IPS-20b (cell line): Measurements from ENCODE around the gene SELENOS.
A peak's percentile ranks its signal among the peaks of the same experiment; 100 is the strongest.
"Not testable (repeated sequence)": the region's sequence is repeated elsewhere in the genome, so short reads cannot be mapped to it uniquely, and the experiment has no call there.

Experiments
- H3K27ac ChIP-seq: one replicate; pipeline ENCODE4 v1.5.1; 2013; ENCODE audit warnings: low read length
- H3K27me3 ChIP-seq: 2 replicates; pipeline ENCODE4 v1.6.1; 2013; ENCODE audit warnings: mild to moderate bottlenecking, low read length, inconsistent platforms; ENCODE audit not compliant: insufficient read depth
- H3K36me3 ChIP-seq: 2 replicates; pipeline ENCODE4 v1.6.1; 2013; ENCODE audit warnings: low read depth, mild to moderate bottlenecking, inconsistent platforms, low read length, moderate library complexity; ENCODE audit not compliant: insufficient read depth
- H3K4me1 ChIP-seq: 2 replicates; pipeline ENCODE4 v1.6.1; 2013; ENCODE audit warnings: mild to moderate bottlenecking, control low read depth, inconsistent platforms, low read length, moderate library complexity; ENCODE audit not compliant: insufficient read depth
- H3K4me3 ChIP-seq: 2 replicates; pipeline ENCODE4 v1.5.1; 2013; ENCODE audit warnings: mild to moderate bottlenecking, low read length, inconsistent platforms
- H3K9ac ChIP-seq: 2 replicates; pipeline ENCODE4 v1.6.1; 2013; ENCODE audit warnings: low read depth, mild to moderate bottlenecking, inconsistent platforms, low read length, moderate library complexity
- H3K9me3 ChIP-seq: 2 replicates; pipeline ENCODE4 v1.6.1; 2013; ENCODE audit warnings: mild to moderate bottlenecking, low read depth, low read length, inconsistent platforms; ENCODE audit not compliant: insufficient read depth

Gene SELENOS

GRCh38 chr15:101288905-101289513 is 11.7 kb upstream of the SELENOS start:
- Histone ChIP-seq H3K9ac (no peak overlapping the region), H3K9me3 (no peaks in the 10 kb centered on the region), H3K27me3 (no peaks in the 10 kb centered on the region), H3K27ac (no peak overlapping the region), H3K36me3 (peaks cover 77% of the 10 kb centered on the region), H3K4me3 (no peak overlapping the region), H3K4me1 (peaks cover 5% of the 10 kb centered on the region)

- not testable (repeated sequence) for H3K4me3 ChIP-seq, H3K9ac ChIP-seq, H3K4me1 ChIP-seq, H3K27me3 ChIP-seq, H3K27ac ChIP-seq, H3K9me3 ChIP-seq
- peaks cover 90% of the 10 kb centered on the region for H3K36me3 ChIP-seq
Observed at GRCh38 chr15:101287342-101287741, 10.1 kb upstream of the SELENOS start.

GRCh38 chr15:101286471-101287114 is 9.3 kb upstream of the SELENOS start:
- no peaks in the 10 kb centered on the region for H3K4me1 ChIP-seq
- no peaks in the 10 kb centered on the region for H3K9me3 ChIP-seq
- no peak overlapping the region for H3K9ac ChIP-seq
- H3K27me3 ChIP-seq, result no peaks in the 10 kb centered on the region
- H3K4me3 ChIP-seq, result no peak overlapping the region
- H3K36me3 ChIP-seq, result peaks cover 90% of the 10 kb centered on the region
- H3K27ac ChIP-seq, result no peak overlapping the region

DNA sequence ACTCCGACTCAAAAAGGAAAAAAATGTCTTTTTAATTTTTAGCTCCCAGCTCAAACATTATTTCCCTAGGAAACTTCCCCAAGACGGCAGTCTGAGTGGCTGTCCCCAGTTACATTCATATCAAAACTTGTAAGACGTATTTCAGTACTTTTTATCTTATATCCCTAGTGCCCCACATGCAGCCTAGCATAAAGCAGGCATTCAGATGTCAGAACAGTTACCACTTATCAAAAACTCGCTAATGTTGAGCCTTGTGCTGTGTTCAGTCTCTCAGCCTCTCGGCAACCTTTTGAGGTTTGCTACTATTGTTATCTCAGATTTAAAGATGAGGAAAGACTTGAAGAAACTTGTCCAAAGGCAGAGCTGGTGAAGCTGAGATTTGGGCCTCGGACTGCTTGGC is 6.6 kb upstream of the SELENOS start:
- Histone ChIP-seq H3K27ac (no peak overlapping the region), H3K4me3 (no peak overlapping the region), H3K27me3 (no peaks in the 10 kb centered on the region), H3K36me3 (peaks cover 86% of the 10 kb centered on the region), H3K9me3 (no peaks in the 10 kb centered on the region), H3K9ac (no peak overlapping the region), H3K4me1 (no peaks in the 10 kb centered on the region)

DNA sequence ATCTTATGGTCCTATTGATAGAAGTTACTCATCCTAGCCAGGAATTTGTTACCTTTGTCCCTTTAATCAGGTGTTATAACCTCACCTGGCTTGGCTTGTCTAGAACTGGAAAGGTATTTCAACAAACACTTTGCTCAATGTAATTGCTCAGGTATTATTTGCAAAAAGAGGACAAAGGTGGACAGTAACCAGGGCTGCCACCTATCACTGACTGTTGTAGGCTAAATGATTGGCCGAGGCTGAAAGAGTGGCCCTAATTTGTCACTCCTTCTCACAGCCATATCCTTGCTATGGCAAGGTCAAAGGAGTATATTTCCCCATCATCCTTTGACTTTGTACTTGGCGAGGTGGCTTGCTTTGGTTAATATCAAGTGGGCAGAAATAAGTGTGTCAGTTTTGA is 2.7 kb upstream of the SELENOS start:
- no peaks in the 10 kb centered on the region for H3K9me3 ChIP-seq

DNA sequence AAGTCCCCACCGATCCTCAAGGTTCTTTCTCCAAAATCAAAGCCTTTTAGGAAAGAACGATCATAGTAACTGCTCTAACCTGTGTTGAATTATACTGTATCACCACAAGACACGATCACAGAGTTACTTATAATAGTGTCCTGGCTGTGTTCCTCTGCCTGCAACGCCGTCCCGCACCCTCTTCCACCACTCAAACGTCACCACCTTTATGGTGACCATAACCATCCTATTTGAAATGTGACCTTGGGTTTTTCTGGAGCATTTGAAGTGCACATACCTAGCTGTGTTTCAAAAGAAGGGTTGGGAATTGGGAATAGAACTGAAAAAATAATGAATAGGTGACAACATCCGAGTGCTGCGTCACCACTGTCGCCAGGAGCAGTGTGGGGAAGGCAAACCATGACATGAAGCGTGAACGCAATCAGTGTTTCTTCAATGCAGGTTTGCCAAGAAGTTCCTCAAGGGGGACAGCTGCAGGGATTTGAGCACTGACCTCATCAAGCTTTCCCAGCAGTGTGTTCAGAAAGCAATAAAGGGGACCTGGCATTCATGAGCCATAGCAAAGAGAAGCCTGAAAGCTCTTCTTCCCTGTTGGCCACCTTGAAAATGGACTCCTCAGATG is 769 bp upstream of the SELENOS start:
- Histone ChIP-seq H3K36me3 (peaks cover 60% of the 10 kb centered on the region), H3K27me3 (no peaks in the 10 kb centered on the region), H3K9me3 (no peaks in the 10 kb centered on the region), H3K27ac (no peak overlapping the region), H3K4me3 (peak overlapping the region; percentile 97), H3K4me1 (no peaks in the 10 kb centered on the region), H3K9ac (peak overlapping the region; percentile 71; the same call in 1 of the 2 replicates)

More for the DNA sequence above, 2.7 kb upstream of the SELENOS start:
- H3K36me3 ChIP-seq, result peaks cover 59% of the 10 kb centered on the region
- no peaks in the 10 kb centered on the region for H3K27me3 ChIP-seq
- no peak overlapping the region for H3K9ac ChIP-seq
- H3K4me3 ChIP-seq, result no peak overlapping the region
- no peaks in the 10 kb centered on the region for H3K4me1 ChIP-seq
- H3K27ac ChIP-seq, result no peak overlapping the region

DNA sequence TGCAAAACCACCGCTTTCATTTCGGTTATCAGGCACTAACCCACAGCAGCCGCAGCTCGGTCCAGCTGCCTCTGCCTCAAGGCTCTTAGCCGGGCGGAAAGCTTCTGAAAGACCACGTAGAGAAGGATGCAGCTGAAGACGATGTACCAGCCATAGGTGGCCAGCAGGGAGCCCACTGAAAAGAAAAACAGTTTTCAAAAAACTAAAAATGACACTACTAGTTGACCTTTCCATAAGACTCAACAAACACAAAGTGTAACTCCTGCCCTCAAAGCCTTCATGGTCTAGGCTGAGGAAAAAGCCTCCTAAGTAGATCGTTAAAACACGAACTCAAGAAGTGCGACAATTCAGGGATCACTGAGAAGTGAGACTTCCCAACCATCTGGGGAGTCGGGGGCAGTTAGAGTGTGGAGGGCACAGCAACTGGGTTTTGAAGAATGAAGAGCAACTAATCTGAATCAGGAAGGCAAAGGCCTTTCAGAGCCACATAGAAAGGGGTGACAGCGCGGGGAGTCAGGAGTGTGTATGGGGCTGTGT is 716 bp downstream of the SELENOS start:
- Histone ChIP-seq H3K9ac (peak overlapping the region; percentile 92), H3K4me3 (peak overlapping the region; percentile 97), H3K27ac (no peak overlapping the region), H3K4me1 (no peaks in the 10 kb centered on the region), H3K36me3 (peaks cover 60% of the 10 kb centered on the region), H3K9me3 (no peaks in the 10 kb centered on the region), H3K27me3 (no peaks in the 10 kb centered on the region)

DNA sequence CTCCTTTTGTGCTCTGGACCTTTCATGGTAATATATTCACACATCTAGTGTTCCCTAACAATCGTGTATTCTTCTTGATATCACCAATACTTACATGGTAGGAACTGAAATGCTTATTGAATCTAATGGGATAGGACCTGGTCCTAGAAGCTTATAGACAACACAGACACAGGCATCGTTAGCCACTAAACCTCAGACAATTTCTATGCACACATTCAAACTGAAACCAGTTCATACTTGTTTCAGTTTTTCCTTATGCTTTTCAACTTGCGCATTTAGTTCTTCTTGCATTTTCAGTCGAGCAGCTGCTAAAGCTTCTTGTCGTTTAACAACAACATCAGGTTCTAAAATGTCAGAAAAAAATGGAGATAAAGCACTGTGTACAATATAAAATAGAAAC is 2.3 kb downstream of the SELENOS start:
- Histone ChIP-seq H3K4me3 (no peak overlapping the region), H3K27me3 (no peaks in the 10 kb centered on the region), H3K36me3 (peaks cover 62% of the 10 kb centered on the region), H3K9me3 (no peaks in the 10 kb centered on the region), H3K4me1 (no peaks in the 10 kb centered on the region), H3K27ac (no peak overlapping the region), H3K9ac (no peak overlapping the region)

DNA sequence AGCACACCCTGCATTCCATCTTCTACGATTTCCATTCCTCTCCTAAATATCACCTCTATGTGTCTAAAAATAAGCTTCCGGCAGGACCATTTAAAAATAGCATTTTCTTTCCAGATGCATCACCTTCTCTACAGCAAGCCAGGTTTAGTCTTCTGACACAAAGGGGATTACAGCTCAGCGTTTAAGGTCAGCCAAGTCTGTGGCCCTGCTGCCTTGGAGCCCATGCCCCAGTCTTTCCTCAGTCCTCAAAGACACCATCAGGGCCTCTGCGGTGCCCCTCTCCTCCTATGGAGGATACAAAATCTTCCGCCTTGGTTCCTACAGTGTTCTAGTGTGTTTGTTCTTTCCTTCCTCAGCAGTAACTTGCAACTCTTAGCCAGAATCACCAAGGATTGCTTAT is 3.8 kb downstream of the SELENOS start:
- no peaks in the 10 kb centered on the region for H3K27me3 ChIP-seq
- no peak overlapping the region for H3K4me3 ChIP-seq
- no peak overlapping the region for H3K9ac ChIP-seq
- no peaks in the 10 kb centered on the region for H3K9me3 ChIP-seq
- no peak overlapping the region for H3K27ac ChIP-seq
- H3K36me3 ChIP-seq, result peaks cover 70% of the 10 kb centered on the region
- H3K4me1 ChIP-seq, result no peaks in the 10 kb centered on the region

DNA sequence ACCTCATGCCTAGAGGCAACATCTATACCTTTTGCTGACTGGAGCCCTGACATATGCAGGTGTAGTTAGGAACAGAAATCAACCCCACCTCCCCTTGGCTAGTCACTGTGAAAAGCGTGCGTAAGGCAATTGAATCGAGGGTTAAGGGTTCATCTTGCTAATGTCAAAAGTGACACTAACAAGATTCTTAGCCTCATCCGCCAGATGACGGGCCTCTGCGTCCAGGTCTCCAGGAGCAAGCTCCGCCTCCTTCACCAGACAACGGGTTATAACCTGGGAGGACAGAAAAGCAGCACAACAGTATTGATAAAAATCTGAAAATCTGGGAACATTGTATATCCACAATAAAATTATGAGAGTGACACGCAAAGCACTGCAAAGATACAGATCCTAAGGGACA is 4.7 kb downstream of the SELENOS start:
- Histone ChIP-seq H3K9me3 (no peaks in the 10 kb centered on the region), H3K27ac (no peak overlapping the region), H3K4me3 (no peak overlapping the region), H3K4me1 (no peaks in the 10 kb centered on the region), H3K36me3 (peaks cover 70% of the 10 kb centered on the region), H3K27me3 (no peaks in the 10 kb centered on the region), H3K9ac (no peak overlapping the region)

DNA sequence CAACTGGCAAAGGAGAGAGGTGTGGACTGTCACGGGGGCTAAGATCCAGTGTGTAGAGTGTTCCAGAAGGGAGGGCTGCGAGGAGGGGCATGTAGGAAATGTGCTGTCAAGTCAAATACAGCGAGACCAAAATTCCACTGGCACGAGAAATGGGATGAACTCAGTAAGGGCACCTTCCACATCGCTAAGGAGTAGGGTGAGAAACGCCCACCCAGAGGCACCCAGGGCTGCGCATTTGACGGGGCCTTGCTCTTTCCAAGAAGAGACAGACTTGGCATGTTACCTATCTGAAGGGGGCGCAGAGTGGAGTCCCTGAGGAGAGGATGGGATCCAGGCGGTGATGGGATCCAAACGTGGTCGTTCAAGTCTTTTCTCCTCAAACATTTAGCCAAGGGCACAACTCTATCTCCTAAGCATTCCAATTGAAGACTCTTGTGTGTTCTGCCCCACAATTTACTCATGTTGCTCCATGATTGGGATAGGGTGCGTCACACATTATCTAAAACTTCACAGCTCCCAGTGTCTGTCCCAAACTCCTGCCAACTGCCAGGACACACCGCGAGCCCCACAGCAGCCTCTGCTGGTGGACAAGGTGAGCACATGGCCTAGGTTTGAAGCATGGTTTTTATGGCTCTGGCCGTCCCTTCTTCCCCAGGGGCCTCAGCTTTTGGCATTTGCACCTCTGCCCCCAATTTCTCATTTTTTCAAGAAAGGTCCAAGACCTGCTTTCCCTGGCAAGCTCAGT is 7.6 kb downstream of the SELENOS start:
- Histone ChIP-seq H3K27me3 (no peaks in the 10 kb centered on the region), H3K4me3 (no peak overlapping the region), H3K4me1 (0 out of 2 replicates have a peak, but pooled peaks cover 4% of the 10 kb centered on the region), H3K27ac (no peak overlapping the region), H3K9ac (no peak overlapping the region), H3K36me3 (peaks cover 58% of the 10 kb centered on the region), H3K9me3 (no peaks in the 10 kb centered on the region)
